ENCODE measurements around the gene UPF1. TPM values are rescaled to one million over a fixed set of nuclear protein-coding genes. Genes with fewer than 3 reads are reported as not detected.

The UPF1 gene
- total and polyA plus RNA-seq, 2 of the 13 experiments (the other 11 are each of a cell fraction or from before 2014, with no cell fraction given): 16.9 to 41.8 TPM

- TF ChIP-seq ZFP91 (CRISPR knock-in tag; IDR thresholded peaks at IDR 0.05; ENCODE audit: borderline replicate concordance): peak; percentile 91
- TF ChIP-seq PRPF4 (IDR thresholded peaks at IDR 0.05; ENCODE audit: low read depth, low read length, poor library complexity, severe bottlenecking): no peak
- no peak for TF ChIP-seq POLR2AphosphoS2 (IDR thresholded peaks at IDR 0.05; ENCODE audit: low read depth, low read length)
- peak; percentile 91 for TF ChIP-seq IKZF5 (CRISPR knock-in tag; IDR thresholded peaks at IDR 0.05)
- TF ChIP-seq ZNF382 (CRISPR knock-in tag; IDR thresholded peaks at IDR 0.05; ENCODE audit: borderline replicate concordance): no peak
- TF ChIP-seq ZNF136 (CRISPR knock-in tag; IDR thresholded peaks at IDR 0.05; ENCODE audit: low read depth): no peak
- TF ChIP-seq, protein P1, sequence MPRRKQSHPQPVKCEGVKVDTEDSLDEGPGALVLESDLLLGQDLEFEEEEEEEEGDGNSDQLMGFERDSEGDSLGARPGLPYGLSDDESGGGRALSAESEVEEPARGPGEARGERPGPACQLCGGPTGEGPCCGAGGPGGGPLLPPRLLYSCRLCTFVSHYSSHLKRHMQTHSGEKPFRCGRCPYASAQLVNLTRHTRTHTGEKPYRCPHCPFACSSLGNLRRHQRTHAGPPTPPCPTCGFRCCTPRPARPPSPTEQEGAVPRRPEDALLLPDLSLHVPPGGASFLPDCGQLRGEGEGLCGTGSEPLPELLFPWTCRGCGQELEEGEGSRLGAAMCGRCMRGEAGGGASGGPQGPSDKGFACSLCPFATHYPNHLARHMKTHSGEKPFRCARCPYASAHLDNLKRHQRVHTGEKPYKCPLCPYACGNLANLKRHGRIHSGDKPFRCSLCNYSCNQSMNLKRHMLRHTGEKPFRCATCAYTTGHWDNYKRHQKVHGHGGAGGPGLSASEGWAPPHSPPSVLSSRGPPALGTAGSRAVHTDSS (CRISPR knock-in tag; conservative IDR thresholded peaks at IDR 0.05): no peak
- TF ChIP-seq, protein P2, sequence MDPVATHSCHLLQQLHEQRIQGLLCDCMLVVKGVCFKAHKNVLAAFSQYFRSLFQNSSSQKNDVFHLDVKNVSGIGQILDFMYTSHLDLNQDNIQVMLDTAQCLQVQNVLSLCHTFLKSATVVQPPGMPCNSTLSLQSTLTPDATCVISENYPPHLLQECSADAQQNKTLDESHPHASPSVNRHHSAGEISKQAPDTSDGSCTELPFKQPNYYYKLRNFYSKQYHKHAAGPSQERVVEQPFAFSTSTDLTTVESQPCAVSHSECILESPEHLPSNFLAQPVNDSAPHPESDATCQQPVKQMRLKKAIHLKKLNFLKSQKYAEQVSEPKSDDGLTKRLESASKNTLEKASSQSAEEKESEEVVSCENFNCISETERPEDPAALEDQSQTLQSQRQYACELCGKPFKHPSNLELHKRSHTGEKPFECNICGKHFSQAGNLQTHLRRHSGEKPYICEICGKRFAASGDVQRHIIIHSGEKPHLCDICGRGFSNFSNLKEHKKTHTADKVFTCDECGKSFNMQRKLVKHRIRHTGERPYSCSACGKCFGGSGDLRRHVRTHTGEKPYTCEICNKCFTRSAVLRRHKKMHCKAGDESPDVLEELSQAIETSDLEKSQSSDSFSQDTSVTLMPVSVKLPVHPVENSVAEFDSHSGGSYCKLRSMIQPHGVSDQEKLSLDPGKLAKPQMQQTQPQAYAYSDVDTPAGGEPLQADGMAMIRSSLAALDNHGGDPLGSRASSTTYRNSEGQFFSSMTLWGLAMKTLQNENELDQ (CRISPR knock-in tag; IDR thresholded peaks at IDR 0.05; ENCODE audit: borderline replicate concordance): no peak
- TF ChIP-seq ZNF598 (CRISPR knock-in tag; IDR thresholded peaks at IDR 0.05; ENCODE audit: borderline replicate concordance): no peak
- no peak for TF ChIP-seq RFX5 (IDR thresholded peaks at IDR 0.05; ENCODE audit: low read depth, low read length)
- TF ChIP-seq NR2C2 (CRISPR knock-in tag; IDR thresholded peaks at IDR 0.05; ENCODE audit: borderline replicate concordance): peak; percentile 93
- TF ChIP-seq SIX1 (CRISPR knock-in tag; IDR thresholded peaks at IDR 0.05; ENCODE audit: borderline replicate concordance): no peak; the same call in 1 of the 2 replicates
- no peak for TF ChIP-seq GLI4 (CRISPR knock-in tag; IDR thresholded peaks at IDR 0.05; ENCODE audit: borderline replicate concordance)
- peak; percentile 70 for TF ChIP-seq ZNF781 (CRISPR knock-in tag; IDR thresholded peaks at IDR 0.05; ENCODE audit: borderline replicate concordance, not compliant biosample characterization)
- TF ChIP-seq, protein P3, sequence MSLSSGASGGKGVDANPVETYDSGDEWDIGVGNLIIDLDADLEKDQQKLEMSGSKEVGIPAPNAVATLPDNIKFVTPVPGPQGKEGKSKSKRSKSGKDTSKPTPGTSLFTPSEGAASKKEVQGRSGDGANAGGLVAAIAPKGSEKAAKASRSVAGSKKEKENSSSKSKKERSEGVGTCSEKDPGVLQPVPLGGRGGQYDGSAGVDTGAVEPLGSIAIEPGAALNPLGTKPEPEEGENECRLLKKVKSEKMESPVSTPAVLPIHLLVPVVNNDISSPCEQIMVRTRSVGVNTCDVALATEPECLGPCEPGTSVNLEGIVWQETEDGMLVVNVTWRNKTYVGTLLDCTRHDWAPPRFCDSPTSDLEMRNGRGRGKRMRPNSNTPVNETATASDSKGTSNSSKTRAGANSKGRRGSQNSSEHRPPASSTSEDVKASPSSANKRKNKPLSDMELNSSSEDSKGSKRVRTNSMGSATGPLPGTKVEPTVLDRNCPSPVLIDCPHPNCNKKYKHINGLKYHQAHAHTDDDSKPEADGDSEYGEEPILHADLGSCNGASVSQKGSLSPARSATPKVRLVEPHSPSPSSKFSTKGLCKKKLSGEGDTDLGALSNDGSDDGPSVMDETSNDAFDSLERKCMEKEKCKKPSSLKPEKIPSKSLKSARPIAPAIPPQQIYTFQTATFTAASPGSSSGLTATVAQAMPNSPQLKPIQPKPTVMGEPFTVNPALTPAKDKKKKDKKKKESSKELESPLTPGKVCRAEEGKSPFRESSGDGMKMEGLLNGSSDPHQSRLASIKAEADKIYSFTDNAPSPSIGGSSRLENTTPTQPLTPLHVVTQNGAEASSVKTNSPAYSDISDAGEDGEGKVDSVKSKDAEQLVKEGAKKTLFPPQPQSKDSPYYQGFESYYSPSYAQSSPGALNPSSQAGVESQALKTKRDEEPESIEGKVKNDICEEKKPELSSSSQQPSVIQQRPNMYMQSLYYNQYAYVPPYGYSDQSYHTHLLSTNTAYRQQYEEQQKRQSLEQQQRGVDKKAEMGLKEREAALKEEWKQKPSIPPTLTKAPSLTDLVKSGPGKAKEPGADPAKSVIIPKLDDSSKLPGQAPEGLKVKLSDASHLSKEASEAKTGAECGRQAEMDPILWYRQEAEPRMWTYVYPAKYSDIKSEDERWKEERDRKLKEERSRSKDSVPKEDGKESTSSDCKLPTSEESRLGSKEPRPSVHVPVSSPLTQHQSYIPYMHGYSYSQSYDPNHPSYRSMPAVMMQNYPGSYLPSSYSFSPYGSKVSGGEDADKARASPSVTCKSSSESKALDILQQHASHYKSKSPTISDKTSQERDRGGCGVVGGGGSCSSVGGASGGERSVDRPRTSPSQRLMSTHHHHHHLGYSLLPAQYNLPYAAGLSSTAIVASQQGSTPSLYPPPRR (CRISPR knock-in tag; IDR thresholded peaks at IDR 0.05; ENCODE audit: borderline replicate concordance): peak; percentile 94
These were observed 7.9 kb downstream of the UPF1 start (continued) for GRCh38 chr19:18839465-18840287.

Data from HepG2 (cell line).